8988T (cell line): Measurements from ENCODE around the gene ATXN7L2.
A peak's percentile ranks its signal among the peaks of the same experiment; 100 is the strongest.
"Not testable (repeated sequence)": the region's sequence is repeated elsewhere in the genome, so short reads cannot be mapped to it uniquely, and the experiment has no call there.

ENCODE experiments used
- DNase-seq: peaks from one replicate; pipeline ENCODE4 v3.0.0; 2011

Gene ATXN7L2, protein sequence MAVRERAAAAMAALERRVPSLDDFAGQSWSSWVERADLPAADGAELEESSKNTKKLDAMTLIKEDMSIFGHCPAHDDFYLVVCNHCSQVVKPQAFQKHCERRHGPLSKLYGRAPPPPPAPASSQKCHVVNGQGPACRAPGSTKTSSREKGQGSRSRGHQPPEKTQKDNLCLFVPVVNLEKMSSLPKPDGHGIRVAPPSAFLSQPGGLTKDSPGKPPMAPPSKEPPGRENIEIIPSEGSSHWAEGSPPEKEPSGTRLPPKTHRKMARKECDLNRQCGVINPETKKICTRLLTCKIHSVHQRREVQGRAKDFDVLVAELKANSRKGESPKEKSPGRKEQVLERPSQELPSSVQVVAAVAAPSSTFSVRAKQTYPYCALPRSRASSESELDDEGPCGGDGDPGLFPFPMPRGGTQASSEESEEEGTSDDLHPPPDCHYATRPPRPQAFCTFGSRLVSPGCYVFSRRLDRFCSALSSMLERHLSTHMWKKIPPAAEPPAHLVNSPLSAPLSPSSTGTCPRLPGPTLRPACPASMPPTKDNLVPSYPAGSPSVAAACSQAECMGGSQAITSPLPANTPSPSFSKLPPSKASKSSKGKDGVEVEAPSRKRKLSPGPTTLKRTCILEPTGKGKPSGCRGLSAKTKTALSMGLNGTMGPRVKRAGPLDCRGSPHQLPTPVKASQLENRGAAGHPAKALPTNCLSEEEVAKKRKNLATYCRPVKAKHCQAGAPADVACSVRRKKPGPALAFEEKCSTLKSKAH

GRCh38 chr1:109483672-109484518, at the start of gene ATXN7L2:
ATXN7L2 (plus strand) TSS chr1:109483905; CDS start chr1:109483954, 49 bp downstream.
- peak; percentile 98 for DNase-seq

- no peak for DNase-seq
These were observed 49.2 kb upstream of the ATXN7L2 start for GRCh38 chr1:109434484-109434883.

GRCh38 chr1:109438798-109439297, 44.9 kb upstream of the ATXN7L2 start:
- no peak for DNase-seq

DNA sequence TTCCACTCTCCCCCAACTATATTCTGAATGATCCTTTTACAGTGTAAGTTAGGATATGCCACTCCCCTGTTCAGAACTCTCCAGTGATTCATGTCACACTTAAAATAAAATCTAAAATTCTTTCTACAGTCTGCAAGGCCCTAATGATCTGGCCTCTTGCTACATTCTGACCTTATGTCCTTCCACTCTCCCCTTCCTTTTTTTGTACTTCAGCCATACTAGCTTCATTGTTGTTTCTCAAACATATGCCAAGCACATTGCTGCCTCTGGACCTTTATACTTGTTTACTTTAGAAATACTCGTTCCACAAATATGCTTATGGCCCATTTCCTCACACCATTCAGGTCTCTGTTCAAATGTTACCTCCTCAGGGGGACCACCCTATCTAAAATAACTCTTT, 42.6 kb upstream of the ATXN7L2 start:
- DNase-seq = no peak

DNA sequence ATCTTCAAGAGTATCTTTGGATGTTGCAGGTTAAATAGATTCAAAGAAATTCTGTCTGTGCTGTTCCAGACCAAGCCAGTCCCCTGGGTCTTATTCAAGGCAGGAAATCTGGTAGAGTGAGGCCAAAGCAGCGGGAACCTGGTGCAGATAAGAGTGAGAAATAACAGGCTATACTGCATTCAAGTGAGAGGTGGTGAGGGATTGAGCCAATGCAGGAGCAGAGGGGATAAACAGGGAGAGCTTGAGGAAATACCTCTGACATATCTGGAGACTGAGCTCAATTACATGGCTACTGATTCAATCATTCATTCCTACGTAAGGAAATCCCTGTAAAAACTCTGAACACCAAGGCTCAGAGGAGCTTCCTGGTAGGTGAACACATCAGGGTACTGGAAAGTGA, 40.2 kb upstream of the ATXN7L2 start:
- DNase-seq = no peak

GRCh38 chr1:109444346-109444745, 39.4 kb upstream of the ATXN7L2 start:
- DNase-seq = no peak

GRCh38 chr1:109445949-109446695, 37.6 kb upstream of the ATXN7L2 start:
- DNase-seq = not testable (repeated sequence)

DNA sequence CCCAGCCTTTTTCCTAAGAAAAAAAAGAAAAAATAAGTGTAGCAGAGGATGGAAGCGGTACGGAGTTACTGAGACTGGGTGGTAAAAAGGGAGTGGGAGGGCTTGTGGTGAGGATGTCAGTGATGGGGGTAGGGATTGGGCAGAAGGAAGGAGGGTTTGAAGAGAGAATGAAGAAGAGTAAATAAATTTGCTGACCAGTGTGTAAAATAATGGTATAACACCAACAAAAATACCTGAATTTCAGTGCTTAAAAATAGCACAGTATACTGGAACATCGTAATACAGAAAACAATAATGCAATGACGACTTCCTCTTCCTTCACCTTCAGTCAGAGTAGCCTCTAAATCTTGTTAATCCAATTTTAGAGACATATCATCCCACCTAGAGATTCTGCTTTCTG, 36.2 kb upstream of the ATXN7L2 start:
- DNase-seq = no peak

GRCh38 chr1:109454497-109455133, 29.1 kb upstream of the ATXN7L2 start:
- DNase-seq = no peak

DNA sequence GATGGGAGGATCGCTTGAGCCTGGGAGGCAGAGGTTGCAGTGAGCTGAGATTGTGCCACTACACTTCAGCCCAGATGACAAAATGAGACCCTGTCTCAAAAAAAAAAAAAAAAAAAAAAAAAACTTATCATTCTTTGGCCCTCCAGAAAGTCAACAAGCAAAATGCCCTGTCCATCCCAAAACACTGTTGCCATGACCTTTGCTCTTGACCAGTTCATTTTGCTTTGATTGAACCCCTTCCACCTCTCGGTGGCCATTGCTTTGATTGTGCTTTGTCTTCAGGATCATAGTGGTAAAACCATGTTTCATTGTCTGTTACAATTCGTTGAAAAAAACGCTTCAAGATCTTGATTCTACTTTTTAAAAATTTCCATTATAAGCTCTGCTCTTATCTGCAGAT, 25.9 kb upstream of the ATXN7L2 start:
- DNase-seq = no peak

DNA sequence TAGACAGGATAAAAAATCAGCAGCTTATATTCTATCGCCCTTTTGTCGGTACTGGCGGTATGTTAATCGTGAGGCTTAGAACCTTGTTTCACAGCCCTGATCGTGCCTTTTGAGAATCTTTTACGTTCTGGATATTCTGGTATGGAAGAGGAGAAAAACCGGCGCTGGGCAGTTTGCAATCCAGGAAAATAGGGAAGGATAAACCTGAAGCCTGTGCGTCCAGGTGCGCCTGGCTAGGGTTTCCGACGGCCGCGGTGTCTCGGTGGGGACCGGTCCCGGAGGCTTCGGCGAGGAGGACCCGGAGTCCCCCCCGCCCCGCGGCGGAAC, 17.6 kb upstream of the ATXN7L2 start:
- no peak for DNase-seq

DNA sequence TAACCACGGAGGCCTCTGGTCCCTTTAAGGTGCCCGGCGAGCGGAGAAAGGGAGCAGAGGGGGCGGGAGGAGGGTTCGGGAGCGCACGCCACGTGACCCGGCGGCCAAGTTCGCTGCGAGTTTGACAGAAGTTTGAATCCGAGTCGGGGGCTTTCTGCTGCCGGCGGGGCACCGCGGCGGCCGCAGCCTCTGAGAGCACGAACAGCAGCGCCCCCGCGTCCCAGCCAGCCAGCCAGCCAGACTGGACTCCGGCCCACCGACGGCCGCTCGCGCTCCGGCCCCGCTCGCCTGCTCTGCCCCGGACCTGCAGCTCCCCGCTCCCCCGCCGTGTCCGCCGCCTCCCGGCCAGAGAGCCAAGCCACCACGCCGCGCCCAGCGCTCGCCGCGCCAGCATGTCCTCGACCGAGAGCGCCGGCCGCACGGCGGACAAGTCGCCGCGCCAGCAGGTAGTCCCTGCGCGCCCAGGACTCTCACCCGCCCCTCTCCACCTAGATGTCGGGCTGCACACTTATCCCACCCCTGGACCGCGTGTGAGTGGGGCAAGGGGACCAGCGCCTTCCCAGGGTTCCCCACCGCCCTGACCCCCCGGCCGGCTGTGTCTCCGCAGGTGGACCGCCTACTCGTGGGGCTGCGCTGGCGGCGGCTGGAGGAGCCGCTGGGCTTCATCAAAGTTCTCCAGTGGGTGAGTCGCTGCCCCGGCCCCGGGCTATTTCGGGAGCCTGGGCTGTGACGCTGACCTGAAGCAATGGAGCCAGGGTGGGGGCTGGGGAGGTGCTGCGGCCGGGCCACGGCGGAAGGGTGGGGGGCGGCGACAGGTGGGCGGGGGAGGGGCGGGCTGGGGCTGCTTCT, 17.0 kb upstream of the ATXN7L2 start, which contains the start of gene SYPL2:
Gene SYPL2, plus strand, starts transcription at position 95 of the 849 bp plus-strand sequence. Its CDS starts 298 bp downstream, at position 393.
- DNase-seq = no peak

DNA sequence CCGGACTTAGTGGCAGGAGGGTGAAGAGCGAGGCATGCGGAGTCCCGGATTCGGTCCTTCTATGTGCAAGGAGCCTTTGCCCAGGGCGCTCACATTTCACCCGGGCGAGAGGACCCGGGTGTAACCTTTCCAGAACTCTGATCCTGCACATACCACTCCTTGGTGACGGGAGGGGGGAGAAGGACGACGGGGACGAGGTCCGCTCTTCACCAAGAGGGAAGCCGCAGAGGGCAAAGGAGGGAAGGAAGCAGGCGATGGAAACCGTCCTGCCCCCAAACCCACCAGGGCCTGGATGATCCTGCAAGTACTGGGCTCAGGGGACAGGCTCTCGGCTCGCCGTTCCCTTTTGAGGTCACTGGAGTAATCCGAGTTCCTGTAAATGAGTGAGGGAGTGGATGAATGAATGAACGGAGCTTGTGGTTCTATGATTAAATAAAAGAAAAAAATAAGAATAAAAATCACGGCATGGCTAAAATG, 16.4 kb upstream of the ATXN7L2 start:
- DNase-seq = no peak

- DNase-seq = no peak
These were observed 15.6 kb upstream of the ATXN7L2 start for GRCh38 chr1:109468061-109468460.

- no peak for DNase-seq
These were observed 14.8 kb upstream of the ATXN7L2 start for GRCh38 chr1:109468903-109469302.

DNA sequence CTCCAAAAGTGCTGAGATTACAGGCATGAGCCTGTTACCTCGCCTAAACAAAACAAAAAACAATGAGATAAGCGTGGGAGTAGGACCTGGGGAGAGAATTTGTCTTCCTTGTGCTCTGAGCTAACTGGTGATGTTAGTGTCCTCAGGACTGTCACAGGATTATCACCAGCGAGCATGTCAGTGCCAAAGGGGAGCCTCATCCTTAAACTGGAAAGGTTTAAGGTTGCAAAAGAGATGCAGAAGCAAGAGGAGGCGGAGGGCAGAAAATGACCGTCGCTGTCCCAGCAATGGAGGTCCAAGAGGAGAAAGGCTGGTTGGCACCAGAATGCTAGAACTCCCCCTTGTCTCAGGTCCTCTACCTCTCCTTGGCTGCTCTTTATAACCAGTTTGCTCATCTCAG, 13.5 kb upstream of the ATXN7L2 start:
- no peak for DNase-seq

GRCh38 chr1:109472779-109473178, 10.9 kb upstream of the ATXN7L2 start:
- DNase-seq = no peak

DNA sequence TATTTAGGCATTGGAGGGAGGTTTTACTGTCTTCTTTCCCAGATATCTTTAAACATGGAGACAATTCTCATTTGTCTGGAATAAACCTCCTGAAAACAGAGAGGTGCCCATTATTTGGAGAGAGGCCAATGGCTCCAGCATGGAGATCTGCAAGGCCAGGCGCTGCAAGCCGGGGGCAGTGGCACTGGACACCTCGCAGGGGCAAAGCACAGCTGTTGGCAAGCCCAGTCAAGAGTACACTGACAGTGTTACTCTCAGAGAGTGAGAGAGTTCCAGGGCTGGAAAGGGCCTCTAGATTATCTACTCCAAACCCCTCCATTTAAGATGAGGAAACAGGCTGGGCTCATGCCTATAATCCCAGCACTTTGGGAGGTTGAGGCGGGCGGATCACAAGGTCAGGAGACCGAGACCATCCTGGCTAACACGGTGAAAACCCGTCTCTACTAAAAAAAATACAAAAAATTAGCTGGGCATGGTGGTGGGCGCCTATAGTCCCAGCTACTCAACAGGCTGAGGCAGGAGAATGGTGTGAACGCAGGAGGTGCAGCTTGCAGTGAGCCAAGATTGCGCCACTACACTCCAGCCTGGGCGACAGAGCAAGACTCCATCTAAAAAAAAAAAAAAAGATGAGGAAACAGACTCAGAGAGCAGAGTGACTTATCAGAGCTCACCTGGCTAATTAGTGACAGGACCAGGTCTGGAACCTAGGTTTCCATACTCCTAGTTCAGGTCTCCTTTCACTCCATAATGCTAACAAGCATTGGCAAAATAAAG, 10.2 kb upstream of the ATXN7L2 start:
- DNase-seq = not testable (repeated sequence)

GRCh38 chr1:109474697-109475096, 9.0 kb upstream of the ATXN7L2 start:
- DNase-seq = no peak

DNA sequence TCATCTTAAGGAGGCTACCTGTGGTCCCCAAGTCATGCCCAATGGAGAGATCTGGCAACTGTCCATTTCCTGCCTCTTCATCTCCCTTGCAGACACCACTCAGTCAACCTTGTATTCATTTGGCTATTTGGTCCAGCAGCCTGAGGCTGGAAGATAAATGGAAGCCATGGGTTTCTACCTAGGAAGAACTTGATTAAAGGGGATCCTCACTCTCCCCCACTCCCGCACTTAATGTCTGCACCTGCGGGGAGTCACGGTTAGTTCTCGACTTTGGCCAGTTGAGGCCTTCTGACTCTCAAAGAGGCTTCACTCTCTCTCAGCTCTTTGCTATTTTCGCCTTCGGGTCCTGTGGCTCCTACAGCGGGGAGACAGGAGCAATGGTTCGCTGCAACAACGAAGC, 8.4 kb upstream of the ATXN7L2 start:
- no peak for DNase-seq
